ENCODE measurements around the gene MYLK.

MYLK gene

GRCh38 chr3:123837858-123838257 is 46.3 kb downstream of the MYLK start:
- ATAC-seq (replicated peaks; ENCODE audit: extremely low read depth, poor library complexity, severe bottlenecking) (no peak), DNase-seq (ENCODE audit: low spot score in 2 of 2) (no peak)
- no peak overlapping the region for H3K4me3 Mint-ChIP-seq
- H3K27ac Mint-ChIP-seq (ENCODE audit: low read depth) = no peak overlapping the region
- no peaks in the 10 kb centered on the region for H3K4me1 Mint-ChIP-seq
- H3K27me3 Mint-ChIP-seq = peaks cover 32% of the 10 kb centered on the region
- no peaks in the 10 kb centered on the region for H3K36me3 Mint-ChIP-seq (ENCODE audit: insufficient read depth)
- H3K9me3 Mint-ChIP-seq = peaks cover 11% of the 10 kb centered on the region

GRCh38 chr3:123834631-123835030 is 49.5 kb downstream of the MYLK start:
- DNase-seq (ENCODE audit: low spot score in 2 of 2) (no peak), ATAC-seq (replicated peaks; ENCODE audit: extremely low read depth, poor library complexity, severe bottlenecking) (no peak)
- Mint-ChIP-seq H3K36me3 (ENCODE audit: insufficient read depth) (no peaks in the 10 kb centered on the region), H3K9me3 (peaks cover 6% of the 10 kb centered on the region), H3K27ac (ENCODE audit: low read depth) (no peak overlapping the region), H3K27me3 (peaks cover 49% of the 10 kb centered on the region), H3K4me1 (no peaks in the 10 kb centered on the region), H3K4me3 (no peak overlapping the region)

GRCh38 chr3:123833398-123833785 is 50.7 kb downstream of the MYLK start:
- Mint-ChIP-seq H3K36me3 (ENCODE audit: insufficient read depth) (no peaks in the 10 kb centered on the region), H3K9me3 (peaks cover 13% of the 10 kb centered on the region), H3K27ac (ENCODE audit: low read depth) (no peak overlapping the region), H3K4me1 (no peaks in the 10 kb centered on the region), H3K27me3 (peaks cover 49% of the 10 kb centered on the region), H3K4me3 (no peak overlapping the region)
- DNase-seq (ENCODE audit: low spot score in 2 of 2) (no peak), ATAC-seq (replicated peaks; ENCODE audit: extremely low read depth, poor library complexity, severe bottlenecking) (no peak)

GRCh38 chr3:123832692-123833397 is 51.3 kb downstream of the MYLK start:
- H3K9me3 Mint-ChIP-seq = peaks cover 17% of the 10 kb centered on the region
- H3K4me3 Mint-ChIP-seq = no peak overlapping the region
- no peak for ATAC-seq (replicated peaks; ENCODE audit: extremely low read depth, poor library complexity, severe bottlenecking)
- H3K4me1 Mint-ChIP-seq = no peaks in the 10 kb centered on the region
- H3K27me3 Mint-ChIP-seq = peaks cover 49% of the 10 kb centered on the region
- no peak overlapping the region for H3K27ac Mint-ChIP-seq (ENCODE audit: low read depth)
- no peak for DNase-seq (ENCODE audit: low spot score in 2 of 2)
- H3K36me3 Mint-ChIP-seq (ENCODE audit: insufficient read depth) = no peaks in the 10 kb centered on the region

GRCh38 chr3:123831420-123831819 is 52.7 kb downstream of the MYLK start:
- DNase-seq (ENCODE audit: low spot score in 2 of 2) = no peak
- Mint-ChIP-seq H3K4me3 (no peak overlapping the region), H3K36me3 (ENCODE audit: insufficient read depth) (no peaks in the 10 kb centered on the region), H3K9me3 (peaks cover 14% of the 10 kb centered on the region), H3K27me3 (peaks cover 49% of the 10 kb centered on the region), H3K4me1 (no peaks in the 10 kb centered on the region), H3K27ac (ENCODE audit: low read depth) (no peak overlapping the region)
- no peak for ATAC-seq (replicated peaks; ENCODE audit: extremely low read depth, poor library complexity, severe bottlenecking)

GRCh38 chr3:123821920-123822319 is 62.2 kb downstream of the MYLK start:
- DNase-seq (ENCODE audit: low spot score in 2 of 2) (no peak), ATAC-seq (replicated peaks; ENCODE audit: extremely low read depth, poor library complexity, severe bottlenecking) (no peak)
- no peaks in the 10 kb centered on the region for H3K36me3 Mint-ChIP-seq (ENCODE audit: insufficient read depth)
- H3K9me3 Mint-ChIP-seq = peaks cover 5% of the 10 kb centered on the region
- no peak overlapping the region for H3K27ac Mint-ChIP-seq (ENCODE audit: low read depth)
- no peaks in the 10 kb centered on the region for H3K4me1 Mint-ChIP-seq
- peaks cover 40% of the 10 kb centered on the region for H3K27me3 Mint-ChIP-seq
- H3K4me3 Mint-ChIP-seq = no peak overlapping the region

GRCh38 chr3:123819949-123820348 is 64.2 kb downstream of the MYLK start:
- Mint-ChIP-seq H3K36me3 (ENCODE audit: insufficient read depth) (no peaks in the 10 kb centered on the region), H3K4me1 (no peaks in the 10 kb centered on the region), H3K27me3 (peaks cover 56% of the 10 kb centered on the region), H3K27ac (ENCODE audit: low read depth) (no peak overlapping the region), H3K9me3 (peaks cover 5% of the 10 kb centered on the region), H3K4me3 (no peak overlapping the region)
- ATAC-seq (replicated peaks; ENCODE audit: extremely low read depth, poor library complexity, severe bottlenecking) (no peak), DNase-seq (ENCODE audit: low spot score in 2 of 2) (no peak)

GRCh38 chr3:123818921-123819429 is 65.2 kb downstream of the MYLK start:
- ATAC-seq (replicated peaks; ENCODE audit: extremely low read depth, poor library complexity, severe bottlenecking) (no peak), DNase-seq (ENCODE audit: low spot score in 2 of 2) (no peak)
- Mint-ChIP-seq H3K9me3 (peaks cover 5% of the 10 kb centered on the region), H3K4me1 (no peaks in the 10 kb centered on the region), H3K4me3 (no peak overlapping the region), H3K27ac (ENCODE audit: low read depth) (no peak overlapping the region), H3K27me3 (peaks cover 55% of the 10 kb centered on the region), H3K36me3 (ENCODE audit: insufficient read depth) (no peaks in the 10 kb centered on the region)

- peaks cover 49% of the 10 kb centered on the region for H3K27me3 Mint-ChIP-seq
- DNase-seq (ENCODE audit: low spot score in 2 of 2) (no peak), ATAC-seq (replicated peaks; ENCODE audit: extremely low read depth, poor library complexity, severe bottlenecking) (no peak)
- H3K4me3 Mint-ChIP-seq = no peak overlapping the region
- H3K4me1 Mint-ChIP-seq = no peaks in the 10 kb centered on the region
- no peak overlapping the region for H3K27ac Mint-ChIP-seq (ENCODE audit: low read depth)
- no peaks in the 10 kb centered on the region for H3K9me3 Mint-ChIP-seq
- H3K36me3 Mint-ChIP-seq (ENCODE audit: insufficient read depth) = no peaks in the 10 kb centered on the region
Measured at GRCh38 chr3:123818324-123818920, 65.7 kb downstream of the MYLK start.

GRCh38 chr3:123817413-123817812 is 66.7 kb downstream of the MYLK start:
- Mint-ChIP-seq H3K4me1 (no peaks in the 10 kb centered on the region), H3K9me3 (no peaks in the 10 kb centered on the region), H3K27me3 (peaks cover 39% of the 10 kb centered on the region), H3K36me3 (ENCODE audit: insufficient read depth) (no peaks in the 10 kb centered on the region), H3K27ac (ENCODE audit: low read depth) (no peak overlapping the region), H3K4me3 (no peak overlapping the region)
- DNase-seq (ENCODE audit: low spot score in 2 of 2) (no peak), ATAC-seq (replicated peaks; ENCODE audit: extremely low read depth, poor library complexity, severe bottlenecking) (no peak)

- no peak for ATAC-seq (replicated peaks; ENCODE audit: extremely low read depth, poor library complexity, severe bottlenecking)
- Mint-ChIP-seq H3K27ac (ENCODE audit: low read depth) (no peak overlapping the region), H3K9me3 (no peaks in the 10 kb centered on the region), H3K4me1 (no peaks in the 10 kb centered on the region), H3K4me3 (no peak overlapping the region), H3K36me3 (ENCODE audit: insufficient read depth) (no peaks in the 10 kb centered on the region), H3K27me3 (peaks cover 32% of the 10 kb centered on the region)
- no peak for DNase-seq (ENCODE audit: low spot score in 2 of 2)
Measured at GRCh38 chr3:123816673-123817207, 67.4 kb downstream of the MYLK start.

- no peak for DNase-seq (ENCODE audit: low spot score in 2 of 2)
- Mint-ChIP-seq H3K27me3 (peaks cover 29% of the 10 kb centered on the region), H3K36me3 (ENCODE audit: insufficient read depth) (no peaks in the 10 kb centered on the region), H3K4me1 (no peaks in the 10 kb centered on the region), H3K27ac (ENCODE audit: low read depth) (no peak overlapping the region), H3K9me3 (no peaks in the 10 kb centered on the region), H3K4me3 (no peak overlapping the region)
- no peak for ATAC-seq (replicated peaks; ENCODE audit: extremely low read depth, poor library complexity, severe bottlenecking)
Measured at GRCh38 chr3:123815981-123816380, 68.2 kb downstream of the MYLK start.

GRCh38 chr3:123813876-123814275 is 70.3 kb downstream of the MYLK start:
- no peaks in the 10 kb centered on the region for H3K36me3 Mint-ChIP-seq (ENCODE audit: insufficient read depth)
- ATAC-seq (replicated peaks; ENCODE audit: extremely low read depth, poor library complexity, severe bottlenecking) (no peak), DNase-seq (ENCODE audit: low spot score in 2 of 2) (no peak)
- H3K4me3 Mint-ChIP-seq = no peak overlapping the region
- H3K27me3 Mint-ChIP-seq = peaks cover 20% of the 10 kb centered on the region
- H3K9me3 Mint-ChIP-seq = no peaks in the 10 kb centered on the region
- no peak overlapping the region for H3K27ac Mint-ChIP-seq (ENCODE audit: low read depth)
- no peaks in the 10 kb centered on the region for H3K4me1 Mint-ChIP-seq

Data from central memory CD8-positive, alpha-beta T cell (primary cell).